ENCODE data around the gene CXXC5. TPM values are rescaled to one million over a fixed set of nuclear protein-coding genes. Genes with fewer than 3 reads are reported as not detected.

Gene CXXC5
- total and polyA plus RNA-seq, 9 of the 15 experiments (the other 6 are each of a cell fraction or from before 2014, with no cell fraction given): 1.9 to 123 (median 45.8) TPM

DNA sequence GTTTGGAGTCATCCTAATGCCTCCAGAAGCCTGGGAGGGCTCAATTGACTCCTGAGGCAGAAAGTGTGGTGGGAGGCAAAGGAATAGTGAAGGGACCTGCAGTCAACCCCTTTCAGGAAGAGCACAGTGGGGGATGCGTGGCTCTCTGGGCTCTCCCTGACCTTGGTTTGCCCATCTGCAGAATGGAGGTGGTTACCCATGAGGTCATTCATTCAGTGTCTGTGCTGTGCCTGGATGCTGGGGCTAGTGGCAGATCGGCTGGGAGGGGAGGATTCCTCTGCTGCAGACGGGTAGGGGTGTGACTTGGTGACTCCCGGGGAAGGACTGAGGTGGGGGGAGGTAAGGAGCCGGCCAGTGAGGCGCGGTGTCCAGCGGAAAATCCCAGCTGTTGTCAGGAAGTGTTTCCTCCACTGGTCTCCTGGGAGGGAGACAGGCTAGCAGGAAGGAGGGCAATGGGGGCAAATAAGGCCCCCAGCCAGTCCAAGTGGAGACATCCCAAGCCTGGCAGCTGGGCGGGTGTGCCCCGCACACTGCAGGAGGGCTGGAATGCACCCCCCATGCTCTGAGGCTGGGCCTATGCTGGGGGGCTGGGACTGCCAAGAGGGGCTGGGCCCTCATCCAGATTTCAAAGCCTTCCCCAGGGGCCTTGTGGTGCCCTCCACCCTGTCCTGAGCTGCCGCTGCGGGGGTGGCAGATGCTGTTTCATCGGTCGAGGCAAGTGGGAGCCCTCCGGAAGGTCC, 10.9 kb downstream of the CXXC5 start (continued):
- TF ChIP-seq, protein P1, sequence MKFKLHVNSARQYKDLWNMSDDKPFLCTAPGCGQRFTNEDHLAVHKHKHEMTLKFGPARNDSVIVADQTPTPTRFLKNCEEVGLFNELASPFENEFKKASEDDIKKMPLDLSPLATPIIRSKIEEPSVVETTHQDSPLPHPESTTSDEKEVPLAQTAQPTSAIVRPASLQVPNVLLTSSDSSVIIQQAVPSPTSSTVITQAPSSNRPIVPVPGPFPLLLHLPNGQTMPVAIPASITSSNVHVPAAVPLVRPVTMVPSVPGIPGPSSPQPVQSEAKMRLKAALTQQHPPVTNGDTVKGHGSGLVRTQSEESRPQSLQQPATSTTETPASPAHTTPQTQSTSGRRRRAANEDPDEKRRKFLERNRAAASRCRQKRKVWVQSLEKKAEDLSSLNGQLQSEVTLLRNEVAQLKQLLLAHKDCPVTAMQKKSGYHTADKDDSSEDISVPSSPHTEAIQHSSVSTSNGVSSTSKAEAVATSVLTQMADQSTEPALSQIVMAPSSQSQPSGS (CRISPR knock-in tag; IDR thresholded peaks at IDR 0.05): peak; percentile 65; the same call in 1 of the 2 replicates
- no peak for TF ChIP-seq NR2F6 (CRISPR knock-in tag; IDR thresholded peaks at IDR 0.05)
- TF ChIP-seq, protein P2, sequence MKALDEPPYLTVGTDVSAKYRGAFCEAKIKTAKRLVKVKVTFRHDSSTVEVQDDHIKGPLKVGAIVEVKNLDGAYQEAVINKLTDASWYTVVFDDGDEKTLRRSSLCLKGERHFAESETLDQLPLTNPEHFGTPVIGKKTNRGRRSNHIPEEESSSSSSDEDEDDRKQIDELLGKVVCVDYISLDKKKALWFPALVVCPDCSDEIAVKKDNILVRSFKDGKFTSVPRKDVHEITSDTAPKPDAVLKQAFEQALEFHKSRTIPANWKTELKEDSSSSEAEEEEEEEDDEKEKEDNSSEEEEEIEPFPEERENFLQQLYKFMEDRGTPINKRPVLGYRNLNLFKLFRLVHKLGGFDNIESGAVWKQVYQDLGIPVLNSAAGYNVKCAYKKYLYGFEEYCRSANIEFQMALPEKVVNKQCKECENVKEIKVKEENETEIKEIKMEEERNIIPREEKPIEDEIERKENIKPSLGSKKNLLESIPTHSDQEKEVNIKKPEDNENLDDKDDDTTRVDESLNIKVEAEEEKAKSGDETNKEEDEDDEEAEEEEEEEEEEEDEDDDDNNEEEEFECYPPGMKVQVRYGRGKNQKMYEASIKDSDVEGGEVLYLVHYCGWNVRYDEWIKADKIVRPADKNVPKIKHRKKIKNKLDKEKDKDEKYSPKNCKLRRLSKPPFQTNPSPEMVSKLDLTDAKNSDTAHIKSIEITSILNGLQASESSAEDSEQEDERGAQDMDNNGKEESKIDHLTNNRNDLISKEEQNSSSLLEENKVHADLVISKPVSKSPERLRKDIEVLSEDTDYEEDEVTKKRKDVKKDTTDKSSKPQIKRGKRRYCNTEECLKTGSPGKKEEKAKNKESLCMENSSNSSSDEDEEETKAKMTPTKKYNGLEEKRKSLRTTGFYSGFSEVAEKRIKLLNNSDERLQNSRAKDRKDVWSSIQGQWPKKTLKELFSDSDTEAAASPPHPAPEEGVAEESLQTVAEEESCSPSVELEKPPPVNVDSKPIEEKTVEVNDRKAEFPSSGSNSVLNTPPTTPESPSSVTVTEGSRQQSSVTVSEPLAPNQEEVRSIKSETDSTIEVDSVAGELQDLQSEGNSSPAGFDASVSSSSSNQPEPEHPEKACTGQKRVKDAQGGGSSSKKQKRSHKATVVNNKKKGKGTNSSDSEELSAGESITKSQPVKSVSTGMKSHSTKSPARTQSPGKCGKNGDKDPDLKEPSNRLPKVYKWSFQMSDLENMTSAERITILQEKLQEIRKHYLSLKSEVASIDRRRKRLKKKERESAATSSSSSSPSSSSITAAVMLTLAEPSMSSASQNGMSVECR (CRISPR knock-in tag; IDR thresholded peaks at IDR 0.05): 0 out of 2 replicates have a peak, but pooled peaks have one; percentile 42
- TF ChIP-seq JUND (IDR thresholded peaks at IDR 0.05; ENCODE audit: borderline replicate concordance, low read depth, low read length): peak; percentile 43
- peak; percentile 73; the same call in 1 of the 3 replicates for TF ChIP-seq JUND (tag; IDR thresholded peaks at IDR 0.05; ENCODE audit: borderline replicate concordance, low read depth, low read length)
- TF ChIP-seq, protein P3, sequence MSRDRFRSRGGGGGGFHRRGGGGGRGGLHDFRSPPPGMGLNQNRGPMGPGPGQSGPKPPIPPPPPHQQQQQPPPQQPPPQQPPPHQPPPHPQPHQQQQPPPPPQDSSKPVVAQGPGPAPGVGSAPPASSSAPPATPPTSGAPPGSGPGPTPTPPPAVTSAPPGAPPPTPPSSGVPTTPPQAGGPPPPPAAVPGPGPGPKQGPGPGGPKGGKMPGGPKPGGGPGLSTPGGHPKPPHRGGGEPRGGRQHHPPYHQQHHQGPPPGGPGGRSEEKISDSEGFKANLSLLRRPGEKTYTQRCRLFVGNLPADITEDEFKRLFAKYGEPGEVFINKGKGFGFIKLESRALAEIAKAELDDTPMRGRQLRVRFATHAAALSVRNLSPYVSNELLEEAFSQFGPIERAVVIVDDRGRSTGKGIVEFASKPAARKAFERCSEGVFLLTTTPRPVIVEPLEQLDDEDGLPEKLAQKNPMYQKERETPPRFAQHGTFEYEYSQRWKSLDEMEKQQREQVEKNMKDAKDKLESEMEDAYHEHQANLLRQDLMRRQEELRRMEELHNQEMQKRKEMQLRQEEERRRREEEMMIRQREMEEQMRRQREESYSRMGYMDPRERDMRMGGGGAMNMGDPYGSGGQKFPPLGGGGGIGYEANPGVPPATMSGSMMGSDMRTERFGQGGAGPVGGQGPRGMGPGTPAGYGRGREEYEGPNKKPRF (IDR thresholded peaks at IDR 0.05; ENCODE audit: low read depth, low read length): no peak
- 0 out of 4 replicates have a peak, but pooled peaks of 1 of the 2 experiments have one; percentile 3 for TF ChIP-seq MAZ (CRISPR knock-in tag; conservative IDR thresholded peaks at IDR 0.05 in 1 of 2, IDR thresholded peaks at IDR 0.05 in 1 of 2)
- TF ChIP-seq RBM25 (IDR thresholded peaks at IDR 0.05; ENCODE audit: low read depth, low read length, severe bottlenecking): peak; percentile 58
- peak; percentile 58; the same call in 1 of the 2 replicates for TF ChIP-seq JUN (IDR thresholded peaks at IDR 0.05; ENCODE audit: borderline replicate concordance, low read depth, low read length)
- 0 out of 2 replicates have a peak, but pooled peaks have one; percentile 19 for TF ChIP-seq JUN (CRISPR knock-in tag; IDR thresholded peaks at IDR 0.05; ENCODE audit: borderline replicate concordance)
- TF ChIP-seq FOSL1 (tag; conservative IDR thresholded peaks at IDR 0.05): peak; percentile 22

Data from K562 (cell line).